Erythroblast (primary cell): ENCODE measurements around the gene PIGC.

Experiments
- GATA1 ChIP-seq: IDR thresholded peaks from 2 replicates; pipeline ENCODE4 v1.6.1; 2011; ENCODE audit warnings: low read depth, mild to moderate bottlenecking, control low read depth, low read length, moderate library complexity
- POLR2A ChIP-seq: IDR thresholded peaks from 2 replicates; pipeline ENCODE4 v1.6.1; 2011; ENCODE audit warnings: mild to moderate bottlenecking, low read length

- no peak for TF ChIP-seq POLR2A
- TF ChIP-seq GATA1: no peak
Observed at GRCh38 chr1:172465617-172466016, 21.7 kb upstream of the PIGC start.
